NCI-H1048 (cell line): ENCODE measurements around the gene YARS1.

ENCODE experiments used
- DNase-seq: peaks from one replicate; lab custom pipeline; 2025; lab: John Stamatoyannopoulos, UW

Gene YARS1

GRCh38 chr1:32744071-32744425 lies 73.1 kb downstream of the YARS1 start:
- no peak for DNase-seq

DNA sequence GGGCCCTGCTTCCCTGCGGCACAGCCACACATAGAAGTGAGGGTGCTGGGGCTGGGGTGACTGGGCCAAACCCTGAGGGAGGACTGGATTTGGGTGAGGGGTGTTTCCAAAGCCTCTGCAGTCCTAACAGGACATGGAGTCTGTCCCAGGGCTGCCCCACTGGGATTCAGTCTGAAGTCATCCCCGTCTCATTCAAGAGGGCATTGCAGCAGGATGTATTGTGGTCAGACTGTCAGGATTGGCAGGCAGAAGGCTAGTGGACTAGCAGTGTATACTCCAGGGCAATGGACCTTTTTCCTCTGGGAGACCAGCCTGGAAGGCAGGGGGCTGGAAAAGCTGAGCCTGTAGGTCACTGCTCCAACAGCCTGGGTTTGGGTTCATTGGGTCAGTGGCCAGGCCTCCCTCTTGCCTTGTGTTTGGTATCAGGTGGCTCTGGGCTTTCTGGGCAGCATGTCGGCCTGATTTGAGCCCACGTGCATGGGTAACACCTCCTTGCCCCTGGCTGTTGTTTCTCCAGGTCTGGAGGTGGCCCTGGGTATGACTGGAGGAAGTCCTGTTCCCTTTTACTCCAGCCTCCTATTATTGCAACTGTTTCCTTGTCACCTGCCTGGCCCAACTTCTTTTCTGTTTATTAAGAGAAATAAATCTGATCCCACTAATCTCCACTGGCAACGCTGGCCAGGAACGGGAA lies 73.6 kb downstream of the YARS1 start:
- DNase-seq = no peak

- no peak for DNase-seq
Observed at GRCh38 chr1:32742956-32743355, 74.2 kb downstream of the YARS1 start.

GRCh38 chr1:32742199-32742947 lies 74.8 kb downstream of the YARS1 start:
- no peak for DNase-seq

- no peak for DNase-seq
Observed at GRCh38 chr1:32741413-32742198, 75.6 kb downstream of the YARS1 start.

GRCh38 chr1:32741059-32741412 lies 76.1 kb downstream of the YARS1 start:
- DNase-seq = no peak

GRCh38 chr1:32736812-32737791 lies 80.1 kb downstream of the YARS1 start:
- no peak for DNase-seq

DNA sequence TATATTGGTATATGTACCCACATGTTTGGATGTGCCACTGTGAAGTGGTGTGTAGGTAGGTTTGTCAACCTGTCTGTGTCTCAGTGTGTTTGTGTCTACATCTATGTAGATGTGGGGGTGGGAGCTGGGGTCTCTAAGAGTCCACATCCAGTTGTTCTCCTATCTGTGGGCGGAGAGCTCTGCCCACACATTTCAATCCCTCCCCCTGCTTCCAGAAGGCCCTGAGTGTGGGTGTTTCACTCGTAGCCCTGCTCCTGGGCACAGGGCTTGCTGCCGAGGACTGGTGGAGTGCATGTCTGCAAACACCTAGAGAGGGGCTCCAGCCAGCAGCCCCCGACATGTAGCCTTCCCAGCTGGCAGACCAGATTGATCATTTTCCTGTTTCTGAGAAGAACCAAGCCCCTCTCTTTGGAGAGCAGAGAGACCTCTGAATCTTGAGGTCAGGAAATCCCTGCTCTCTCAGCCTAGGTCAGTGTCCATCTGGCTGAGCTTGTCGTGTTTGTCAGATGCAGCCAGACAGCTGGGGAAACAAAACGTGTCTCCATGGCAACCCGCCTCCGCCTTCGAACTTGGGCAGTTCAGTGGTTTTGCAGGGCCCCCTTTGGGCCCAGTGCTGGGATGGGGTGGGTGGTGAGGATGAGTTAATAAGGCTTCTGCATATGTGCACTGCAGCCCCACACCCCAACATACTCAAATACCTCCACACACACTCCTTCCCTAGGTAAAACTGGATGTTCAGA lies 83.4 kb downstream of the YARS1 start:
- no peak for DNase-seq

GRCh38 chr1:32729254-32730046 lies 87.7 kb downstream of the YARS1 start:
- no peak for DNase-seq

DNA sequence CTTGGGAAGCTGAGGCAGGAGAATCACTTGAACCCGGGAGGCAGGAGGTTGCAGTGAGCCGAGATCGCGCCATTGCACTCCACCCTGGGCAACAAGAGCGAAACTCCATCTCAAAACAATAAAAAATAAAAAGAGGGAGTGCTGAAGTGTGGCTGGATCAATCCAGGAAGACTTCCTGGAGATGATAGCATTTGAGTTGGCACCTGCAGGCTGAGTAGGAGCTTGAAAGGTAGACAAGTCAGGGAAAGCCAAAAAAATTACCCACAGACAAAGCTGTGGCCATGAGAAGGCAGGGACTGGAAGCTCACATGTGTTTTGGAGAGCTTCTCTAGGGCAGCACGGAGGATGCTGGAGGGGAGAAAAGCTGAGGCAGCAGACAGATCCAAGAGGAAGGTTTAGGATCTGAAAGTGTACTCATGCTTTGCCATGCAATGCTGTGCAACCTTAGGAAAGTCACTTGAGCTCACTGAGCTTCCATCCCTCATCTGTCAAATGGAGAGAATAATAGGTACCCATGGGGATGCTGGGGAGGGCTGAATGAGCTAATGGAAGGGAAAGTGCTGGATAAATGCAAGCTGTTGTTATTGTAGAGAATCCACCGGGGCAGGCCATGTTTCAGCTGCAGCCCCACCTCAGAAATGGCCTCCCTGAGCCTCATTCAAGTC lies 88.6 kb downstream of the YARS1 start:
- no peak for DNase-seq

DNA sequence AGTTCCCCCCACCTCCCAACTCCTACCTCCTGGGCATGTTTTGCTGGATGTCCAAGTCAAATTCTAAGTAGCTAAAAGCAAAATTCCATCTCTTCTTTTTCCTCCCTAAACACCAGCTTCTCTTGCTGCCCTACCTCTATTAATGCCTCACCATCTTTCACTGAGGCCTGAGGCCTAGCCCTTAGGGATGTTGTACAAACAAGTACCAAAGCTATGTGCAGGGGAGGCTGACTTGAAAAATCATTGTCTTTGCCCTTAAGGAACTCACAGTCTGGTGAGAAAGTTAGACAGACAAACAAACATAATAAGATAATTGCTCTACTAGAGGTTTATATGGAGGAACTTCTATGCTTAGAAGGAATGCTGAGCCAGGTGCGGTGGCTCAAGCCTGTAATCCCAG lies 89.3 kb downstream of the YARS1 start:
- DNase-seq = no peak

- DNase-seq = no peak
Observed at GRCh38 chr1:32725615-32725982, 91.6 kb downstream of the YARS1 start.
